Testis (tissue), 3 donors: ENCODE measurements around the gene EXOSC5. TPM values are rescaled to one million over a fixed set of nuclear protein-coding genes. Genes with fewer than 3 reads are reported as not detected.

ENCODE experiments used
- DNase-seq: peaks from one replicate; pipeline ENCODE4 v3.0.0-alpha.2; 2019
- H3K27ac ChIP-seq, 2 donors: fragments of 200-600 bp; sonication (generic); one replicate each; pipeline ENCODE4 v1.5.1; 2019
- H3K27me3 ChIP-seq: fragments of 200-600 bp; sonication (generic); one replicate; pipeline ENCODE4 v1.5.1; 2019
- H3K36me3 ChIP-seq: fragments of 200-600 bp; sonication (generic); one replicate; pipeline ENCODE4 v1.5.1; 2017; ENCODE audit warnings: low read depth; ENCODE audit errors: missing control alignments
- H3K4me1 ChIP-seq: fragments of 200-600 bp; sonication (generic); one replicate; pipeline ENCODE4 v1.5.1; 2019
- H3K4me3 ChIP-seq, 2 donors: fragments of 200-600 bp; sonication (generic); one replicate each; pipeline ENCODE4 v1.5.1; 2017 to 2019
- H3K9me3 ChIP-seq: fragments of 200-600 bp; sonication (generic); one replicate; pipeline ENCODE4 v1.5.1; 2017
- CTCF ChIP-seq, 3 experiments: fragments of 450-650 bp in 2 of 3; fragments of 200-600 bp in 1 of 3; sonication (generic) in 1 of 3; IDR thresholded peaks; one replicate each; pipeline ENCODE4 v1.5.1; 2016 to 2019; ENCODE audit warnings: antibody characterized with exemption in 3 of 3, mild to moderate bottlenecking in 2 of 3, moderate library complexity in 1 of 3
- POLR2A ChIP-seq: fragments of 450-650 bp; IDR thresholded peaks from one replicate; pipeline ENCODE4 v1.6.1; 2017; ENCODE audit warnings: antibody characterized with exemption, mild to moderate bottlenecking, moderate library complexity
- WGBS, 2 donors: methylation state at CpG; one replicate each; pipeline ENCODE4 v1.1.5; 2018; 5-methylcytosine and 5-hydroxymethylcytosine counted together
- intact Hi-C: fragments of 100-400 bp; cut with DNase I; formaldehyde crosslinking; loops from one replicate; pipeline ENCODE4 v1.15.1; 2023; ENCODE audit warnings: low total_unique reads
- polyA plus RNA-seq: library from polyadenylated mRNA; stranded (reverse); fragments of 350-450 nt; fragmentation: Illumina TruSeq; extraction: RNeasy Lipid Tissue Mini Kit (QIAGEN cat#74804); gene quantifications from one replicate; pipeline ENCODE4 v1.2.3, GENCODE V29; 2014; ENCODE audit warnings: low read depth, low replicate concordance; ENCODE audit not compliant: insufficient read depth
- total RNA-seq, 2 donors: library from RNA; depleted of rRNA; stranded (reverse); fragments of >200 nt; gene quantifications; one replicate each; pipeline ENCODE4 v1.2.3, GENCODE V29; 2016

The EXOSC5 gene
- total and polyA plus RNA-seq, 3 donors from 2014 or later: 19.1 to 28.0 (median 23.8) TPM

- Histone ChIP-seq H3K9me3 (no peaks in the 10 kb centered on the region), H3K36me3 (no peaks in the 10 kb centered on the region), H3K4me1 (no peaks in the 10 kb centered on the region), H3K4me3 (no peak overlapping the region), H3K27ac (no peak overlapping the region), H3K27me3 (no peaks in the 10 kb centered on the region)
- no peak for DNase-seq
- WGBS, 2 donors: 92 to 100% methylated on average over 2 to 9 of the region's 9 CpGs
- intact Hi-C loops: no loop called here
- no peak for TF ChIP-seq CTCF (IDR thresholded peaks at IDR 0.05)
- TF ChIP-seq POLR2A: no peak
These were observed 18.0 kb upstream of the EXOSC5 start for GRCh38 chr19:41415154-41415571.

- TF ChIP-seq CTCF (IDR thresholded peaks at IDR 0.05): no peak
- TF ChIP-seq POLR2A: no peak
- DNase-seq: no peak
- H3K27me3 ChIP-seq: no peaks in the 10 kb centered on the region
- H3K27ac ChIP-seq: no peak overlapping the region
- no peak overlapping the region for H3K4me3 ChIP-seq
- no peaks in the 10 kb centered on the region for H3K4me1 ChIP-seq
- no peaks in the 10 kb centered on the region for H3K9me3 ChIP-seq
- H3K36me3 ChIP-seq: no peaks in the 10 kb centered on the region
- WGBS, 2 donors: 88 to 91% methylated on average over 9 of the region's 9 CpGs
- intact Hi-C loops: no loop called here
These were observed 17.3 kb upstream of the EXOSC5 start for GRCh38 chr19:41414461-41414860.

- H3K36me3 ChIP-seq: no peaks in the 10 kb centered on the region
- H3K27me3 ChIP-seq: no peaks in the 10 kb centered on the region
- no peak for DNase-seq
- no peaks in the 10 kb centered on the region for H3K4me1 ChIP-seq
- no peak overlapping the region for H3K4me3 ChIP-seq
- intact Hi-C loops: no loop called here
- no peaks in the 10 kb centered on the region for H3K9me3 ChIP-seq
- no peak for TF ChIP-seq POLR2A
- no peak for TF ChIP-seq CTCF (IDR thresholded peaks at IDR 0.05)
- no peak overlapping the region for H3K27ac ChIP-seq
- 83 to 93% methylated on average over 9 of the region's 10 CpGs for WGBS, 2 donors
These were observed 16.8 kb upstream of the EXOSC5 start for GRCh38 chr19:41413947-41414346.

GRCh38 chr19:41412953-41413352 lies 15.8 kb upstream of the EXOSC5 start:
- Histone ChIP-seq H3K4me1 (peaks cover 3% of the 10 kb centered on the region), H3K27me3 (no peaks in the 10 kb centered on the region), H3K36me3 (no peaks in the 10 kb centered on the region), H3K4me3 (no peak overlapping the region), H3K27ac (no peak overlapping the region), H3K9me3 (no peaks in the 10 kb centered on the region)
- TF ChIP-seq CTCF (IDR thresholded peaks at IDR 0.05) (no peak), POLR2A (no peak)
- 88 to 92% methylated on average over 5 of the region's 5 CpGs for WGBS, 2 donors
- intact Hi-C loops: no loop called here
- no peak for DNase-seq

DNA sequence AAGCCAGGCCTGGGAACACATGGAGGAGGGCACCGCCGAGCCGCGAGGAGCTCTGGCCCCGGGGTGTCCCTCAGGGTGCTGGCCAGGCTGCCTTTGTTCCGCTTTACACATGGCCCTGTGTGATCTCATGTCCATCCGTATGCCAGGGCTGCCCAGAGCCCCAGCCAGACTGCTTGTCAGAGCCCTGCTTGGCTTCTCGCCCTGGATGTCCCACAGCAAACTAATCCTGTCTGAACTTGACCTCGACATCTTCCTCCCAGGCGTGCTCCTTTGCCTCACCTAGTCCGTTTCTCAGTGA lies 14.8 kb upstream of the EXOSC5 start:
- no peak for DNase-seq
- Histone ChIP-seq H3K4me1 (peaks cover 3% of the 10 kb centered on the region), H3K27ac (no peak overlapping the region), H3K27me3 (no peaks in the 10 kb centered on the region), H3K36me3 (no peaks in the 10 kb centered on the region), H3K4me3 (no peak overlapping the region), H3K9me3 (no peaks in the 10 kb centered on the region)
- TF ChIP-seq POLR2A (no peak), CTCF (IDR thresholded peaks at IDR 0.05) (no peak)
- intact Hi-C loops: no loop called here
- WGBS, 2 donors: 56 to 74% methylated on average over 10 to 11 of the region's 11 CpGs
